ENCODE data around the gene PLSCR4. TPM values are rescaled to one million over a fixed set of nuclear protein-coding genes. Genes with fewer than 3 reads are reported as not detected.

Gene PLSCR4
- total and polyA plus RNA-seq, 2 of the 8 experiments (the other 6 are each of a cell fraction or from before 2014, with no cell fraction given): 1.8 to 2.9 TPM

DNA sequence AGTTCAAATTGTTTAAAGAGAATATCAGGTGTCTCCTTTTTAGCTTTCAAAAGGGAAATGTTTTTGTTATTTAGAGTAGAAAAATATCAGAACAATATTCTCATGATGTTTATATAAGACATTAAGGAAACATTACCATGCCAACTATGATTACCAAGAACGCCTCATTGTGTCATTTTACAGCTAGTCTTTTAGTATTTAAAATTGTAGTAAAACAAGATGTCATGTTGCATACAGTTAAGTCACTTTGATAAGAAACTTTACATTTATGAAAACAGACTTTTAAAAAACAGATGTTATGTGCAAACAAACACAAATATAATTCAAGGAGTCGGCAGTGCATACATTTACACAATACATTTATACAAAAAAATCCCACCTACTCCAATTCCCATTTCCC, 4.4 kb downstream of the PLSCR4 start:
- H3K9ac ChIP-seq (replicated peaks in 1 of 4; ENCODE audit: extremely low read depth in 1 of 4, low read depth in 3 of 4, low read length in 3 of 4): no peak overlapping the region
- no peak overlapping the region for H3K14ac ChIP-seq (ENCODE audit: insufficient read length)
- ChIA-PET CTCF (ENCODE audit: partially characterized antibody) (no interaction called here), POLR2A (ENCODE audit: partially characterized antibody) (no interaction called here)
- H4K20me1 ChIP-seq (replicated peaks in 1 of 2; ENCODE audit: control insufficient read depth in 1 of 2, insufficient read depth in 2 of 2, low read length in 2 of 2): no peaks in the 10 kb centered on the region
- H2BK15ac ChIP-seq (ENCODE audit: low read length): no peak overlapping the region
- no peak overlapping the region for H2BK120ac ChIP-seq (replicated peaks; ENCODE audit: low read depth, low read length)
- no peak overlapping the region for H3K4me2 ChIP-seq (ENCODE audit: insufficient read depth in 1 of 2, low read depth in 2 of 2, low read length in 2 of 2)
- H3K79me2 ChIP-seq (ENCODE audit: control insufficient read depth in 1 of 2, insufficient read depth in 2 of 2, low read length in 2 of 2): no peaks in the 10 kb centered on the region
- H2BK12ac ChIP-seq (ENCODE audit: low read depth, low read length): no peak overlapping the region
- DNase-seq (ENCODE audit: low read depth in 1 of 2, low spot score in 2 of 2) (no peak), FAIRE-seq (no peak)
- no peak overlapping the region for H3K18ac ChIP-seq (ENCODE audit: extremely low read depth, low read length)
- no peaks in the 10 kb centered on the region for H3K36me3 ChIP-seq (ENCODE audit: control insufficient read depth in 2 of 4, insufficient read depth in 4 of 4, low read length in 3 of 4)
- H3K27ac ChIP-seq (ENCODE audit: low read depth, low read length): no peak overlapping the region
- H3K56ac ChIP-seq (replicated peaks; ENCODE audit: insufficient read length, low read depth, low read length): no peak overlapping the region
- H2AK5ac ChIP-seq (ENCODE audit: low read depth, low read length): no peak overlapping the region
- no peak overlapping the region for H4K91ac ChIP-seq (replicated peaks; ENCODE audit: insufficient read length, low read length)
- H3K79me1 ChIP-seq (ENCODE audit: low read depth, low read length): no peaks in the 10 kb centered on the region
- H3K27me3 ChIP-seq (replicated peaks in 1 of 4; ENCODE audit: control insufficient read depth in 3 of 4, extremely low read depth in 1 of 4, insufficient read depth in 3 of 4, low read length in 3 of 4): peaks cover 0 to 5% (median 2%) of the 10 kb centered on the region in 4 experiments; a peak in 2 of 7 replicates
- no peak overlapping the region for H3K4ac ChIP-seq (replicated peaks; ENCODE audit: insufficient read length, low read depth, low read length)
- no peak overlapping the region for H4K5ac ChIP-seq (ENCODE audit: insufficient read length, low read depth, low read length)
- no peak overlapping the region for H4K8ac ChIP-seq (ENCODE audit: extremely low read depth, insufficient read depth, low read length)
- peaks cover 0 to 2% (median 0%) of the 10 kb centered on the region in 4 experiments; a peak in 1 of 7 replicates for H3K4me1 ChIP-seq (replicated peaks in 1 of 4; ENCODE audit: control insufficient read depth in 3 of 4, insufficient read depth in 4 of 4, low read length in 3 of 4)
- no peak overlapping the region for H3K4me3 ChIP-seq (ENCODE audit: extremely low read depth in 1 of 4, insufficient read depth in 2 of 4, low read depth in 3 of 4, low read length in 4 of 4)
- no peak overlapping the region for H2BK20ac ChIP-seq (ENCODE audit: low read length)
- H2BK5ac ChIP-seq (ENCODE audit: low read depth, low read length): no peak overlapping the region
- 95% methylated on average over 2 of the region's 2 CpGs; no CpG with 5 or more reads in 1 of the 2 experiments for WGBS, 2 experiments (ENCODE audit: extremely low coverage in 1 of 2, insufficient coverage in 1 of 2, insufficient read length in 1 of 2, insufficient replicate concordance in 2 of 2, low coverage in 1 of 2, low lambda C conversion rate in 2 of 2, missing lambda C conversion rate in 1 of 2)
- H3K23me2 ChIP-seq (ENCODE audit: low read depth, low read length): no peaks in the 10 kb centered on the region; the same call in 1 of the 2 replicates
- H3K23ac ChIP-seq (ENCODE audit: insufficient read length): no peak overlapping the region
- H2AFZ ChIP-seq (ENCODE audit: low read length): no peak overlapping the region
- no peaks in the 10 kb centered on the region; a peak in 1 of 4 replicates for H3K9me3 ChIP-seq (ENCODE audit: insufficient read depth in 2 of 2, low read depth in 1 of 2, low read length in 1 of 2)
- TF ChIP-seq RFX5 (IDR thresholded peaks at IDR 0.05; ENCODE audit: borderline replicate concordance, low read depth, low read length) (no peak), RNF2 (IDR thresholded peaks at IDR 0.05; ENCODE audit: borderline replicate concordance, low read depth, low read length, missing control alignments, poor library complexity, severe bottlenecking) (no peak)
- TF ChIP-seq, protein P1, sequence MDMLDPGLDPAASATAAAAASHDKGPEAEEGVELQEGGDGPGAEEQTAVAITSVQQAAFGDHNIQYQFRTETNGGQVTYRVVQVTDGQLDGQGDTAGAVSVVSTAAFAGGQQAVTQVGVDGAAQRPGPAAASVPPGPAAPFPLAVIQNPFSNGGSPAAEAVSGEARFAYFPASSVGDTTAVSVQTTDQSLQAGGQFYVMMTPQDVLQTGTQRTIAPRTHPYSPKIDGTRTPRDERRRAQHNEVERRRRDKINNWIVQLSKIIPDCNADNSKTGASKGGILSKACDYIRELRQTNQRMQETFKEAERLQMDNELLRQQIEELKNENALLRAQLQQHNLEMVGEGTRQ (IDR thresholded peaks at IDR 0.05; ENCODE audit: low read length): no peak
- TF ChIP-seq, protein P2, sequence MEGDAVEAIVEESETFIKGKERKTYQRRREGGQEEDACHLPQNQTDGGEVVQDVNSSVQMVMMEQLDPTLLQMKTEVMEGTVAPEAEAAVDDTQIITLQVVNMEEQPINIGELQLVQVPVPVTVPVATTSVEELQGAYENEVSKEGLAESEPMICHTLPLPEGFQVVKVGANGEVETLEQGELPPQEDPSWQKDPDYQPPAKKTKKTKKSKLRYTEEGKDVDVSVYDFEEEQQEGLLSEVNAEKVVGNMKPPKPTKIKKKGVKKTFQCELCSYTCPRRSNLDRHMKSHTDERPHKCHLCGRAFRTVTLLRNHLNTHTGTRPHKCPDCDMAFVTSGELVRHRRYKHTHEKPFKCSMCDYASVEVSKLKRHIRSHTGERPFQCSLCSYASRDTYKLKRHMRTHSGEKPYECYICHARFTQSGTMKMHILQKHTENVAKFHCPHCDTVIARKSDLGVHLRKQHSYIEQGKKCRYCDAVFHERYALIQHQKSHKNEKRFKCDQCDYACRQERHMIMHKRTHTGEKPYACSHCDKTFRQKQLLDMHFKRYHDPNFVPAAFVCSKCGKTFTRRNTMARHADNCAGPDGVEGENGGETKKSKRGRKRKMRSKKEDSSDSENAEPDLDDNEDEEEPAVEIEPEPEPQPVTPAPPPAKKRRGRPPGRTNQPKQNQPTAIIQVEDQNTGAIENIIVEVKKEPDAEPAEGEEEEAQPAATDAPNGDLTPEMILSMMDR (IDR thresholded peaks at IDR 0.05; ENCODE audit: control extremely low read depth in 1 of 3, insufficient read depth in 1 of 3, low read depth in 1 of 3, low read length in 3 of 3): no peak
